Ovary (tissue), 9 donors: ENCODE measurements around the gene BCS1L. TPM values are rescaled to one million over a fixed set of nuclear protein-coding genes. Genes with fewer than 3 reads are reported as not detected.

ENCODE experiments used
- DNase-seq, 5 donors: peaks; one replicate each; pipeline ENCODE4 v3.0.0-alpha.2; 2019 to 2020
- H3K27ac ChIP-seq, 2 donors: fragments of 200-600 bp; one replicate each; pipeline versions ENCODE4 v1.5.1 to v1.8.0; 2019 to 2022
- H3K27me3 ChIP-seq: fragments of 200-600 bp; one replicate; pipeline ENCODE4 v1.8.0; 2022
- H3K36me3 ChIP-seq: fragments of 200-600 bp; sonication (generic); one replicate; pipeline ENCODE4 v1.5.1; 2019
- H3K4me1 ChIP-seq: one replicate; pipeline ENCODE4 v1.8.1; 2013; ENCODE audit warnings: mild to moderate bottlenecking, moderate library complexity; ENCODE audit not compliant: insufficient read depth
- H3K4me3 ChIP-seq: fragments of 200-600 bp; sonication (generic); one replicate; pipeline ENCODE4 v1.5.1; 2017
- H3K9me3 ChIP-seq, 2 donors: fragments of 200-600 bp in 1 of 2; sonication (generic) in 1 of 2; one replicate each; pipeline versions ENCODE4 v1.5.1 to v1.8.1; 2013 to 2019; ENCODE audit warnings: mild to moderate bottlenecking in 1 of 2, moderate library complexity in 1 of 2
- CTCF ChIP-seq, 3 donors: fragments of 450-650 bp in 2 of 3; fragments of 200-600 bp in 1 of 3; IDR thresholded peaks; one replicate each; pipeline versions ENCODE4 v1.5.1 to v1.8.0; 2016 to 2022; ENCODE audit warnings: antibody characterized with exemption in 3 of 3, mild to moderate bottlenecking in 1 of 3
- EP300 ChIP-seq: sonication (generic); formaldehyde crosslinking; IDR thresholded peaks from one replicate; pipeline ENCODE4 v1.6.1; 2017; ENCODE audit warnings: antibody characterized with exemption
- POLR2A ChIP-seq: fragments of 450-650 bp; IDR thresholded peaks from one replicate; pipeline ENCODE4 v1.6.1; 2017; ENCODE audit warnings: antibody characterized with exemption, mild to moderate bottlenecking, moderate library complexity
- WGBS, 3 donors: extraction: QIAGEN DNeasy Blood & Tissue Kit in 1 of 3; methylation state at CpG; one replicate each; pipeline versions ENCODE4 v1.1.5 to v1.1.7; 2013 to 2017; 5-methylcytosine and 5-hydroxymethylcytosine counted together
- intact Hi-C, 4 donors: fragments of 100-400 bp; cut with DNase I; formaldehyde crosslinking; loops; one replicate each; pipeline versions ENCODE4 v1.11.0 to v1.15.1; 2022 to 2023
- polyA plus RNA-seq, 2 donors: library from polyadenylated mRNA; stranded (reverse); fragments of 200-250 nt in 1 of 2; fragments of 350-450 nt in 1 of 2; fragmentation: Illumina TruSeq in 1 of 2; extraction: RNeasy Lipid Tissue Mini Kit (QIAGEN cat#74804) in 1 of 2; gene quantifications; one replicate each; pipeline ENCODE4 v1.2.3, GENCODE V29; 2013 to 2014
- total RNA-seq, 7 donors: library from RNA; depleted of rRNA in 2 of 7; stranded (reverse); fragments of >200 nt in 2 of 7; fragmentation: NEBNext Ultra II Directional in 3 of 7; extraction: Animal tissue kit (Norgen Biotek cat#: 25700) in 3 of 7; gene quantifications; one replicate each; pipeline versions ENCODE4 v1.1.0 to v1.2.4, GENCODE V29; 2016 to 2023
- donor health status: DM: no; HTN: no; CAD: no; lungs with moderate emphysema.
- donor health status: DM: no; HTN: no; CAD: no.
- donor health status: Bipolar disorder and iron deficiency.
- donor health status: DM: yes; HTN: yes; CAD: no.
- donor health status: DM: no; HTN: no; CAD: no.
- donor health status: DM: yes; HTN: yes; CAD: no.

The BCS1L gene
- total and polyA plus RNA-seq, 9 donors = 14.7 to 45.2 (median 34.4) TPM

GRCh38 chr2:218703341-218703740 lies 43.9 kb downstream of the BCS1L start:
- no peak for TF ChIP-seq EP300
- TF ChIP-seq POLR2A = no peak
- no peak for TF ChIP-seq CTCF (IDR thresholded peaks at IDR 0.05)
- no peaks in the 10 kb centered on the region for H3K4me1 ChIP-seq
- no peaks in the 10 kb centered on the region for H3K9me3 ChIP-seq
- intact Hi-C loops = no loop called here
- H3K27me3 ChIP-seq = no peaks in the 10 kb centered on the region
- WGBS, 3 donors = 81 to 87% (median 85%) methylated on average over 4 of the region's 4 CpGs
- H3K4me3 ChIP-seq = no peak overlapping the region
- H3K27ac ChIP-seq = no peak overlapping the region
- DNase-seq = no peak
- no peaks in the 10 kb centered on the region for H3K36me3 ChIP-seq

- Histone ChIP-seq H3K9me3 (no peaks in the 10 kb centered on the region), H3K4me1 (no peaks in the 10 kb centered on the region), H3K27me3 (no peaks in the 10 kb centered on the region), H3K36me3 (no peaks in the 10 kb centered on the region), H3K4me3 (no peak overlapping the region), H3K27ac (no peak overlapping the region)
- 94 to 95% (median 95%) methylated on average over 4 of the region's 4 CpGs for WGBS, 3 donors
- no peak for DNase-seq
- TF ChIP-seq CTCF (IDR thresholded peaks at IDR 0.05) (no peak), POLR2A (no peak), EP300 (no peak)
- intact Hi-C loops = no loop called here
Observed at GRCh38 chr2:218708086-218708485, 48.6 kb downstream of the BCS1L start.

GRCh38 chr2:218709908-218710307 lies 50.4 kb downstream of the BCS1L start:
- Histone ChIP-seq H3K27me3 (no peaks in the 10 kb centered on the region), H3K27ac (no peak overlapping the region), H3K4me1 (no peaks in the 10 kb centered on the region), H3K9me3 (no peaks in the 10 kb centered on the region), H3K4me3 (no peak overlapping the region), H3K36me3 (no peaks in the 10 kb centered on the region)
- TF ChIP-seq CTCF (IDR thresholded peaks at IDR 0.05) (no peak), EP300 (no peak), POLR2A (no peak)
- intact Hi-C loops = loop anchor here in 3 of 4 donors (2.0 to 10.0 kb wide), 3 partner anchors 137 to 145 kb away; partner anchors contain the start of gene WNT6 (in 1 of the 3)
- WGBS, 3 donors = 74 to 85% (median 84%) methylated on average over 8 of the region's 8 CpGs
- DNase-seq = peak in 1 of 5 donors; percentile 23

GRCh38 chr2:218710334-218710686 lies 50.8 kb downstream of the BCS1L start:
- no peak for TF ChIP-seq POLR2A
- TF ChIP-seq CTCF (IDR thresholded peaks at IDR 0.05) = no peak
- TF ChIP-seq EP300 = no peak
- no peaks in the 10 kb centered on the region for H3K4me1 ChIP-seq
- H3K27me3 ChIP-seq = no peaks in the 10 kb centered on the region
- intact Hi-C loops = loop anchor here in 3 of 4 donors (2.0 to 10.0 kb wide), 3 partner anchors 136 to 144 kb away; partner anchors contain the start of gene WNT6 (in 1 of the 3)
- peak overlapping the region; percentile 95 for H3K4me3 ChIP-seq
- no peak overlapping the region for H3K27ac ChIP-seq
- H3K36me3 ChIP-seq = no peaks in the 10 kb centered on the region
- peak in 1 of 5 donors; percentile 22 for DNase-seq
- WGBS, 3 donors = 39 to 54% (median 46%) methylated on average over 14 of the region's 14 CpGs
- no peaks in the 10 kb centered on the region for H3K9me3 ChIP-seq
